ENCODE data around the gene FBLL1. TPM values are rescaled to one million over a fixed set of nuclear protein-coding genes. Genes with fewer than 3 reads are reported as not detected.
A peak's percentile ranks its signal among the peaks of the same experiment; 100 is the strongest.

The FBLL1 gene
- total RNA-seq (under 1 TPM in 1 of 2 donors, not detected in 1; 0.57 TPM), polyA plus RNA-seq (under 1 TPM in 1 of 2 donors, not detected in 1; 0.25 TPM)
- long read RNA-seq, donor 1: 0 reads
- long read RNA-seq, donor 2, partial matches to known transcripts: 0 of 1 reads
- long read RNA-seq, donor 2, other reads (novel, unspliced or antisense): 0 of 1 reads

DNA sequence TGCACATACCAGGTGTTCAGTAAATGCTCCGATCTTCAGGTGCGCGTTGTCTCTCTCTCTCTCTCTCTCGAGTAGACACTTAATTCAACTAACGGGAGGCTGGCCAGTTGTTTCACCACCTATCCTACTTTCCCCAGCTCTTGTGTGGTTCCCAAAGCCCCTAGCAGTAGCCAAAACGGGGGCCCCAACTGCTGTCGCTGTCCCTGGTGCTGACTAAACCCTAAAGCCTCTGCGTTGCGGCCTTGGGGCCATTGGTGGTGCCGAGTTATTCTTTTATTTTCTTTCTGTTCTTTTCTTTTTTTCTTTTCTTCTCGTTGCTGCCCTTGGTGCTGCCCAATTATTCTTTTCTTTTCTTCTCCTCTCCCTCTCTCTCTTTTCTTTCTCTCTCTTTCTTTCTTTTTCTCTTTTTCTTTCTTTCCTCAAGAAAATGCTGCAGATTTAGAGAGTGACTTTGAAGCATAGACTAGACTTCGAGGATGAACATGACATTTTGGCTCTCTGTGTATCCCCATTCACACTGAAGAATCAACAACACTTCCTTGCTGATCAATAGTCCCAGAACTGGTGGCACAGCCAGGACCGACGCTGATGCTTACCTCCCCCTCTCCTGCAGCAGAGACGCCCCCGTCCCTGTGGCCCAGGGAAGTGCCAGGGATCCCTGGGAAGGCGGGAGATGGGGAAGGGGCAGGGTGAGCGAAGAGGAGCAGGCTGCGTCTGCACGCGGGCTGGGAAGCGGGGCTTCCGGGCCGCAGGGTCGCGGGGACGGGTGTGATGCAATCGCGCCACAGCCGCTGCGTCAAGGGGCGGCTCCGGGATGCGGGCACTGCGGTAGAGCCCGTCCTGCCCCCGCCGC lies at the start of gene FBLL1:
TSS of gene FBLL1 (plus strand) at position 785 of the 853 bp plus-strand sequence. CDS start 200 bp downstream, outside the sequence.
- intact Hi-C loops (cut with DNase I): no loop called here
- ATAC-seq (ENCODE audit: low FRiP score) (no peak), DNase-seq (no peak)
- Histone ChIP-seq H3K4me3 (ENCODE audit: low read length in 2 of 2) (peak within 1 kb of the TSS; percentile 35 to 39), H3K27me3 (ENCODE audit: control insufficient read depth in 1 of 2, insufficient read depth in 2 of 2, low read length in 1 of 2) (peaks cover 0 to 2% of the 10 kb centered on the region in 2 donors), H3K9me3 (ENCODE audit: control insufficient read depth, low read length) (no peaks in the 10 kb centered on the region), H3K4me1 (ENCODE audit: control insufficient read depth in 1 of 2, insufficient read depth in 2 of 2, low read length in 2 of 2) (no peaks in the 10 kb centered on the region), H3K27ac (ENCODE audit: low read depth in 1 of 2, low read length in 2 of 2) (no peak within 1 kb of the TSS), H3K36me3 (ENCODE audit: control insufficient read depth in 1 of 2, insufficient read depth in 2 of 2, low read length in 1 of 2) (no peaks in the 10 kb centered on the region)
- WGBS, 2 donors: 9 to 15% methylated on average over 24 to 38 of the region's 38 CpGs

DNA sequence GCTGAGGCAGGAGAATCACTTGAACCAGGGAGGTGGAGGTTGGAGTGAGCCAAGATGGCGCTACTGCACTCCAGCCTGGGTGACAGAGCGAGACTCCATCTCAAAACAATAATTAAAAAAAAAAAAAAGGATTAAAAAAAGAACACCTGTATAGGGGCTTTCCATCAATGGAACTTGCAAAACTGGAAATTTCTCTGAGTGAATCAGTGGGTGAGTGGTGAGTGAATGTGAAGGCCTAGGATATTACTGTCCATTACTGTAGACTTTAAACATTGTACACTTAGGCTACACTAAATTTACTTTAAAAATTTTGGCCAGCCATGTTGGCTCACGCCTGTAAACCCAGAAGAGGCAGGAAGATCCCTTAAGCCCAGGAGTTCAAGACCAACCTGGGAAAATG lies 48.5 kb upstream of the FBLL1 start:
- 80 to 85% methylated on average over 3 of the region's 3 CpGs for WGBS, 2 donors
- Histone ChIP-seq H3K36me3 (ENCODE audit: control insufficient read depth in 1 of 2, insufficient read depth in 2 of 2, low read length in 1 of 2) (no peaks in the 10 kb centered on the region), H3K27ac (ENCODE audit: low read depth in 1 of 2, low read length in 2 of 2) (no peak overlapping the region), H3K9me3 (ENCODE audit: control insufficient read depth, low read length) (no peaks in the 10 kb centered on the region), H3K27me3 (ENCODE audit: control insufficient read depth in 1 of 2, insufficient read depth in 2 of 2, low read length in 1 of 2) (peaks cover 1 to 3% of the 10 kb centered on the region in 2 donors), H3K4me3 (ENCODE audit: low read length in 2 of 2) (no peak overlapping the region), H3K4me1 (ENCODE audit: control insufficient read depth in 1 of 2, insufficient read depth in 2 of 2, low read length in 2 of 2) (no peaks in the 10 kb centered on the region)
- no peak for ATAC-seq (ENCODE audit: low FRiP score)
- intact Hi-C loops (cut with DNase I): loop anchor here in 1 of 2 donors (10.0 kb wide), 2 partner anchors 94 to 216 kb away; partner anchors contain the start of gene PANK3
- no peak for DNase-seq

DNA sequence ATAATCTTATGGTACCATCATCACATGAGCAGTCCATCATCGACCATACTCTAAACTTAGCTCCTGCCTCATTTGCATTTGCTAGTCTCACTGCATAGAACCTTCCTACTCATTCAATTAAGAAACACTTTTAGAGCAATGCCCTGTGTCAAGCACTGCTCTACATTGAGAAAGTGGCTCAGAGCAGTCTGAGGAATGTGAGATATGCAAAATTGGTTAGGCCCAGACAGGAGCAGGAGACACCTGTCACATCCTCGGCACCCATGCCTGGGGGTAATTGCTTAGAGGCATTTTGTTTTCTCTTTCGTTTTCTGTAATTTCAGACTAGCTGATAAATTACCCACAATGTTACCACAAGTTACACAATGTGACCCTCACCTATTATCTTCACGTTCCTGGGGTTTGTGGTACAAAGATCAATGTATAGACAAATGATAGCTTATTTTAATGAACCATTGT lies 47.7 kb upstream of the FBLL1 start:
- Histone ChIP-seq H3K27me3 (ENCODE audit: control insufficient read depth in 1 of 2, insufficient read depth in 2 of 2, low read length in 1 of 2) (peaks cover 1 to 3% of the 10 kb centered on the region in 2 donors), H3K27ac (ENCODE audit: low read depth in 1 of 2, low read length in 2 of 2) (no peak overlapping the region), H3K4me3 (ENCODE audit: low read length in 2 of 2) (no peak overlapping the region), H3K9me3 (ENCODE audit: control insufficient read depth, low read length) (no peaks in the 10 kb centered on the region), H3K36me3 (ENCODE audit: control insufficient read depth in 1 of 2, insufficient read depth in 2 of 2, low read length in 1 of 2) (no peaks in the 10 kb centered on the region), H3K4me1 (ENCODE audit: control insufficient read depth in 1 of 2, insufficient read depth in 2 of 2, low read length in 2 of 2) (no peaks in the 10 kb centered on the region)
- no peak for DNase-seq
- 51 to 61% methylated on average over 4 of the region's 4 CpGs for WGBS, 2 donors
- no peak for ATAC-seq (ENCODE audit: low FRiP score)
- intact Hi-C loops (cut with DNase I): loop anchor here in 1 of 2 donors (10.0 kb wide), 2 partner anchors 93 to 217 kb away; partner anchors contain the start of gene PANK3

DNA sequence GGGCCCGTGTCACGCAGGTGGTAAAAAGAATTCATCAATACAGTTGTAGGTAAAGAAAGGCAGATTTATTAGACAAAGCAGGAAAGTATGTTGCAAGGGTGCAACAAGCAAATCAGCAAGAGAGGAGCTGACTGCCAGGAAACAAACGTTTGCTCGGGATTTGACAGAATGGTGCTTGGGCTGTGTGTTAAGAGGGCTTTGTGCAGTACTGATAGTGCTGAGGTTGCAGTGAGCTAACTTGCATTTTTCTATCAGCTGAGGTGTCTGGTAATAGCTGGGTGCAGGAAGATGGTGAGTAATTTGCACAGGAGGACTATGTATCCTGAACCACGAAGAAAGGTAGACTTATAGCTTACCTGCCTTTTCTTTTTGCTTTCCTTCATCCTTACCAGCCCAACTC lies 46.7 kb upstream of the FBLL1 start:
- Histone ChIP-seq H3K4me1 (ENCODE audit: control insufficient read depth in 1 of 2, insufficient read depth in 2 of 2, low read length in 2 of 2) (no peaks in the 10 kb centered on the region), H3K27me3 (ENCODE audit: control insufficient read depth in 1 of 2, insufficient read depth in 2 of 2, low read length in 1 of 2) (peaks cover 1 to 3% of the 10 kb centered on the region in 2 donors), H3K27ac (ENCODE audit: low read depth in 1 of 2, low read length in 2 of 2) (no peak overlapping the region), H3K4me3 (ENCODE audit: low read length in 2 of 2) (no peak overlapping the region), H3K36me3 (ENCODE audit: control insufficient read depth in 1 of 2, insufficient read depth in 2 of 2, low read length in 1 of 2) (no peaks in the 10 kb centered on the region), H3K9me3 (ENCODE audit: control insufficient read depth, low read length) (no peaks in the 10 kb centered on the region)
- ATAC-seq (ENCODE audit: low FRiP score): no peak
- 67 to 68% methylated on average over 5 of the region's 5 CpGs for WGBS, 2 donors
- intact Hi-C loops (cut with DNase I): loop anchor here in 1 of 2 donors (10.0 kb wide), 2 partner anchors 92 to 218 kb away; partner anchors contain the start of gene PANK3
- no peak for DNase-seq

DNA sequence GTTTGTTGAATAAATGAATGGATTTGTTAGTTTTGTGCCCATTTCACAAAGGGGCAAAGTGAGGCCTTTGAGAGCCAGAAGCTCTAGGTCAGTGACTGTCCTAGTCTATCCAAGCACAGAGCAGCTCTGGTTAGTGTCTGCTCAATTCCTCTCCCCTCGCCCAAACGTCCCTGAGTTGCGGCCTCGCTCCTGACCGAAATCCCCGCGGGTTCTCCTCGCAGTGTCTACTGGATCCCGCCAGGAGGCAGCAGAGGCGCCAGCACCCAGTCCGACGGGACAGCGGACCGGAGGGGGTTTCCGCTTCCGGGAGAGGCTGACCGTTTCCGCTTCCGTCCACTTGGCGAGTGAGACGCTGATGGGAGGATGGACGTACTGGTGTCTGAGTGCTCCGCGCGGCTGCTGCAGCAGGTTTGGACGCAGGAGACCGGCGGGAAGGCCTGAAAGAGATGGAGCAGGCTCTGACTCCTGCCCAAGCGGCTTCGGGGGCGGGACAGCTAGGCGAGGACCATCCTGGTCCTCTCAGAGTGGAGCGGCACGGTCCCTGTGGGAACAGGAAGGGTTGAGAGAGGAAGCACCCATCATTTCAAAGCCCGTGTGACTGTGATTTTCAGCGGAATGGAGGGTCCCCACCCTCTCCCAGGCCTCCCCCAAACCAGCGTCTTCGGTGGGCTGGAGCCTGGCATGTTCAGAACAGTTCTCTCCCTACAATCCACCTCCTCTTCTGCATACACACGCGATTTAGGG lies 42.8 kb upstream of the FBLL1 start, which contains the start of gene RARS1:
TSS of gene RARS1 (plus strand) at position 336 of the 744 bp plus-strand sequence. CDS start at position 364, 28 bp downstream.
- Histone ChIP-seq H3K9me3 (ENCODE audit: control insufficient read depth, low read length) (no peaks in the 10 kb centered on the region), H3K4me1 (ENCODE audit: control insufficient read depth in 1 of 2, insufficient read depth in 2 of 2, low read length in 2 of 2) (no peaks in the 10 kb centered on the region), H3K27me3 (ENCODE audit: control insufficient read depth in 1 of 2, insufficient read depth in 2 of 2, low read length in 1 of 2) (peaks cover 0 to 3% of the 10 kb centered on the region in 2 donors), H3K4me3 (ENCODE audit: low read length in 2 of 2) (peak within 1 kb of the TSS; percentile 43 to 55), H3K36me3 (ENCODE audit: control insufficient read depth in 1 of 2, insufficient read depth in 2 of 2, low read length in 1 of 2) (peaks cover 1 to 4% of the 10 kb centered on the region in 2 donors), H3K27ac (ENCODE audit: low read depth in 1 of 2, low read length in 2 of 2) (peak within 1 kb of the TSS in 1 of 2 donors; percentile 47)
- 0% methylated on average over 40 of the region's 40 CpGs for WGBS, 2 donors
- DNase-seq (peak; percentile 96 to 98), ATAC-seq (ENCODE audit: low FRiP score) (peak; percentile 100)
- intact Hi-C loops (cut with DNase I): loop anchor here (5.0 to 10.0 kb wide), 3 partner anchors 88 to 222 kb away; partner anchors contain the start of gene PANK3 (in 2 of the 2)

DNA sequence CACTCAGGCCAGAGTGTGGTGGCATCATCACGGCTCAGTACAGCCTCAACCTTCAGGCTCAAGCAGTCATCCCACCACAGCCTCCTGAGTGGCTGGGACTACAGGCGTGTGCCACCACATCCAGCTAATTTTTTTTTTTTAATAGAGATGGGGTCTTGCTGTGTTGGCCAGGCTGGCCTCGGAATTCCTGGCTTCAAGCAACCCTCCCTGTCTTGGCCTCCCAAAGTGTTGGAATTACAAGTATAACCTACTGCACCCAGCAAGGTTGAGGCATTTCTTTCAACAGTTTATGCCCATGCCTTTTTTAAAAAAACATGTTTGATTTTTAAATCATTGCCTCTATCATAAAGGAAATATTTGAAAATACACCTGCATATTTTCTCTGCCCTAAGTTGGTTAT lies 40.0 kb upstream of the FBLL1 start:
- DNase-seq (no peak), ATAC-seq (ENCODE audit: low FRiP score) (no peak)
- 88 to 93% methylated on average over 3 of the region's 3 CpGs for WGBS, 2 donors
- Histone ChIP-seq H3K4me3 (ENCODE audit: low read length in 2 of 2) (no peak overlapping the region), H3K27me3 (ENCODE audit: control insufficient read depth in 1 of 2, insufficient read depth in 2 of 2, low read length in 1 of 2) (no peaks in the 10 kb centered on the region), H3K9me3 (ENCODE audit: control insufficient read depth, low read length) (no peaks in the 10 kb centered on the region), H3K4me1 (ENCODE audit: control insufficient read depth in 1 of 2, insufficient read depth in 2 of 2, low read length in 2 of 2) (no peaks in the 10 kb centered on the region), H3K27ac (ENCODE audit: low read depth in 1 of 2, low read length in 2 of 2) (no peak overlapping the region), H3K36me3 (ENCODE audit: control insufficient read depth in 1 of 2, insufficient read depth in 2 of 2, low read length in 1 of 2) (peaks cover 3 to 6% of the 10 kb centered on the region in 2 donors)
- intact Hi-C loops (cut with DNase I): loop anchor here (2.0 to 10.0 kb wide), 4 partner anchors 86 to 224 kb away; partner anchors contain the start of gene PANK3 (in 2 of the 2)

DNA sequence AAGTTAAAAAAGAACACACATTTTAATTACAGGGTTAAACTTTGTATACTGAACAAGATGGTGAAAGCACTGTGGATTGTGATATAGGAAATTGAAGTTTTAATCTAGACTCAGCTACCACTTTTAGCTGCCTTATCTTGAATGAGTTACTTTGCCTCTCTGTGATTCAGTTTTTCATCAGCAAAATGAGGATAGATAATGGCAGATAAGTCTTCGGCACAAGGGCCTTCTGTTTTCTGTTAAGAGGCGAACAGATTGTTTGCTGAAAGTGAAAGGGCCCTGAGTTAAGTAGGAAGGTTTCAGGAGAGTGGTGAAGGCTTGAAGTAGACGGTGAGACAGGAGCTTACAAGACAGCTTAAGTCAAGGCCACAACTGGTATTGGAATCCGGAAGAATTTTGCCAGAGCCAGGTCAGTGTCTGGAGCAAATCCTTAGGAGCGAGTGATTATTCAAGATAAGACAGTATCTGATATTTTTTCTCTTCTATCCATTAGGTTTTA lies 35.0 kb upstream of the FBLL1 start:
- ATAC-seq (ENCODE audit: low FRiP score): no peak
- H3K4me3 ChIP-seq (ENCODE audit: low read length in 2 of 2): no peak overlapping the region

More for the DNA sequence above, 35.0 kb upstream of the FBLL1 start:
- Histone ChIP-seq H3K27me3 (ENCODE audit: control insufficient read depth in 1 of 2, insufficient read depth in 2 of 2, low read length in 1 of 2) (no peaks in the 10 kb centered on the region), H3K27ac (ENCODE audit: low read depth in 1 of 2, low read length in 2 of 2) (no peak overlapping the region), H3K4me1 (ENCODE audit: control insufficient read depth in 1 of 2, insufficient read depth in 2 of 2, low read length in 2 of 2) (no peaks in the 10 kb centered on the region), H3K36me3 (ENCODE audit: control insufficient read depth in 1 of 2, insufficient read depth in 2 of 2, low read length in 1 of 2) (peaks cover 9 to 13% of the 10 kb centered on the region in 2 donors), H3K9me3 (ENCODE audit: control insufficient read depth, low read length) (no peaks in the 10 kb centered on the region)
- DNase-seq: no peak
- WGBS, 2 donors: 86 to 89% methylated on average over 5 of the region's 5 CpGs
- intact Hi-C loops (cut with DNase I): no loop called here
